Breast epithelium (tissue), 4 donors: ENCODE results near the gene STT3B. TPM values are rescaled to one million over a fixed set of nuclear protein-coding genes. Genes with fewer than 3 reads are reported as not detected.
A peak's percentile ranks its signal among the peaks of the same experiment; 100 is the strongest.

Source experiments
- DNase-seq, 2 donors: peaks; one replicate each; pipeline ENCODE4 v3.0.0-alpha.2; 2019; ENCODE audit warnings: low spot score in 2 of 2
- H3K27ac ChIP-seq, 2 donors: fragments of 200-600 bp; sonication (generic) in 1 of 2; one replicate each; pipeline ENCODE4 v1.5.1; 2016 to 2019; ENCODE audit warnings: mild to moderate bottlenecking in 1 of 2
- H3K27me3 ChIP-seq, 2 donors: fragments of 200-600 bp; sonication (generic) in 1 of 2; one replicate each; pipeline versions ENCODE4 v1.5.1 to v1.6.0; 2017 to 2019; ENCODE audit warnings: control low read depth in 1 of 2, mild to moderate bottlenecking in 1 of 2
- H3K36me3 ChIP-seq: fragments of 200-600 bp; one replicate; pipeline ENCODE4 v1.5.1; 2019
- H3K4me1 ChIP-seq, 2 donors: fragments of 200-600 bp; sonication (generic); one replicate each; pipeline ENCODE4 v1.5.1; 2016 to 2019; ENCODE audit warnings: control low read depth in 1 of 2
- H3K4me3 ChIP-seq, 3 donors: fragments of 200-600 bp; sonication (generic); 1 replicate in 2 of 3; 2 replicates in 1 of 3; pipeline ENCODE4 v1.5.1; 2016 to 2019; ENCODE audit warnings: mild to moderate bottlenecking in 3 of 3, moderate library complexity in 2 of 3
- H3K9me3 ChIP-seq, 2 donors: fragments of 200-600 bp; sonication (generic) in 1 of 2; one replicate each; pipeline ENCODE4 v1.5.1; 2016 to 2019; ENCODE audit warnings: control low read depth in 1 of 2
- POLR2A ChIP-seq: fragments of 450-650 bp; IDR thresholded peaks from one replicate; pipeline ENCODE4 v1.6.1; 2016; ENCODE audit warnings: antibody characterized with exemption, mild to moderate bottlenecking, moderate library complexity
- POLR2AphosphoS5 ChIP-seq, 3 donors: sonication (generic); formaldehyde crosslinking; IDR thresholded peaks; one replicate each; pipeline ENCODE4 v1.6.1; 2017; ENCODE audit warnings: antibody characterized with exemption in 3 of 3
- intact Hi-C: fragments of 100-400 bp; cut with DNase I; formaldehyde crosslinking; loops from one replicate; pipeline ENCODE4 v1.15.1; 2023; ENCODE audit warnings: low total_unique reads
- total RNA-seq, 3 donors: library from RNA; depleted of rRNA; stranded (reverse); fragments of >200 nt; gene quantifications; one replicate each; pipeline ENCODE4 v1.1.0, GENCODE V29; 2016
- TF ChIP-seq, protein P1 (sequence below), 3 donors: fragments of 450-650 bp; IDR thresholded peaks; one replicate each; pipeline ENCODE4 v1.5.1; 2016 to 2017; ENCODE audit warnings: antibody characterized with exemption in 3 of 3, mild to moderate bottlenecking in 3 of 3, moderate library complexity in 3 of 3

The STT3B gene
- total RNA-seq, 3 donors from 2014 or later, result 93.5 to 132 (median 109) TPM

DNA sequence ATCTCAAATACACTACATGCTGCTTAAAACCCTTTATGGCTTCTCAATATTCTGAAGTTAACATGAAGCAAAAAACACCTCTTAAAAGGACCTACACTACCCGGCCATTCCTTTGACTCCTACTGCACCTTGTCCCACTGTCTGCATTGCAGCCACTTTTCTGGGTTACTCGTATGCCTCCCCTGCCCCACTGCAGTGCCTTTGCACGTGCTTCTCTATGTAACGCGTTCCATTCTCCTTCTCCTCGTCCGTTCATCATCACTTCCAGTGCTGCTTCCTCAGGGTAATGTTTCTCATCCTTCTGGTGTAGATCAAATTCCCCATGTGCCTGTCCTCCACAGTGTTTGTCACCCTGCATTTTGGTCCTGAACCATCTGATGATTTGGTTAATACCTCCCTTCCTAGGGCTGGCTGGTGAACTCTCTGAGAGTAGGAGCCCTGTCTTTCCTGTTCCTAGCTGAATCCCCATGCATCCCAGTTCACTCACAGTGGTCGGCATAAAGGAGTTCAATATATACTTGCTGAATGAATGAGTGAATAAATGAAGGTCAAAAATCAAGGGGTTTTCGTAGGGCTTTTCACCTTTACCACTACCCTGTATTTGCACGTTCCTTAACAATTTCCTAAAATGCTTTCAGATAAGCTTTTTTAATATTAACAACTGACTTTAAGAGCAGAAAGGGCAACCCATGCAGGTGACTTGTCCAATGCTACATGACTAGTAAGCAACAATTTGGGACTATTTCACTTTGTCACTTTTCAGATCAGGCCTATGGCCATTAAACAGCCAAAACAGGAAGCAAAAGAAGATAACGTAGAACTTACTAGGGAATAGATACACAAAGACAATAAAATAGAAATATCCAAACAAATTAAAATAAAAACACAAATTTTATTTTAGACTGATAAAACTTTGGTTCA lies 2.4 kb upstream of the STT3B start:
- no peaks in the 10 kb centered on the region for H3K27me3 ChIP-seq
- TF ChIP-seq POLR2A, result no peak
- no peak for TF ChIP-seq POLR2AphosphoS5 (IDR thresholded peaks at IDR 0.05)
- TF ChIP-seq, protein P1, sequence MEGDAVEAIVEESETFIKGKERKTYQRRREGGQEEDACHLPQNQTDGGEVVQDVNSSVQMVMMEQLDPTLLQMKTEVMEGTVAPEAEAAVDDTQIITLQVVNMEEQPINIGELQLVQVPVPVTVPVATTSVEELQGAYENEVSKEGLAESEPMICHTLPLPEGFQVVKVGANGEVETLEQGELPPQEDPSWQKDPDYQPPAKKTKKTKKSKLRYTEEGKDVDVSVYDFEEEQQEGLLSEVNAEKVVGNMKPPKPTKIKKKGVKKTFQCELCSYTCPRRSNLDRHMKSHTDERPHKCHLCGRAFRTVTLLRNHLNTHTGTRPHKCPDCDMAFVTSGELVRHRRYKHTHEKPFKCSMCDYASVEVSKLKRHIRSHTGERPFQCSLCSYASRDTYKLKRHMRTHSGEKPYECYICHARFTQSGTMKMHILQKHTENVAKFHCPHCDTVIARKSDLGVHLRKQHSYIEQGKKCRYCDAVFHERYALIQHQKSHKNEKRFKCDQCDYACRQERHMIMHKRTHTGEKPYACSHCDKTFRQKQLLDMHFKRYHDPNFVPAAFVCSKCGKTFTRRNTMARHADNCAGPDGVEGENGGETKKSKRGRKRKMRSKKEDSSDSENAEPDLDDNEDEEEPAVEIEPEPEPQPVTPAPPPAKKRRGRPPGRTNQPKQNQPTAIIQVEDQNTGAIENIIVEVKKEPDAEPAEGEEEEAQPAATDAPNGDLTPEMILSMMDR (IDR thresholded peaks at IDR 0.05), result no peak
- H3K9me3 ChIP-seq, result no peaks in the 10 kb centered on the region
- H3K27ac ChIP-seq, result no peak overlapping the region
- H3K4me1 ChIP-seq, result no peaks in the 10 kb centered on the region
- no peak for DNase-seq
- intact Hi-C loops, result no loop called here
- no peaks in the 10 kb centered on the region for H3K36me3 ChIP-seq
- peak overlapping the region in 1 of 3 donors; percentile 95 for H3K4me3 ChIP-seq

DNA sequence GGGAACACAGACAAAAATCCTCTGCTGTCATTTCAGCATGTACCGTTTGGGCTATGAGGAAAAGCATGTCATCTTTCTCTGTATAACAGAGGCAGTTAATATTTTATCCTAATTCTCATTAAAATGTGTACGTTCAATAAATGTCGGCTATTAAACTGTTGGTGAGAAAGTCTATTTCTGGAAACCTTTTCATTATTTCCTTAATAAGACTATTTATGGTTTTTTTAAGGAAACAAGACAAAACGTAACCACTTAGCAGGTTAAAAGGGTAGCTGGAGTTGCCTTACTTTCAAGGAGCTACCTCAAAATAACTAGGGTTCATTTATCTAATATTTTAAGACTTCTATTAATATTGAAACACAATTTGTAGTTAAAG lies 1.8 kb upstream of the STT3B start:
- intact Hi-C loops, result no loop called here
- TF ChIP-seq POLR2A (no peak), POLR2AphosphoS5 (IDR thresholded peaks at IDR 0.05) (no peak)
- TF ChIP-seq, protein P1 (IDR thresholded peaks at IDR 0.05), result no peak
- H3K27ac ChIP-seq, result peak overlapping the region in 1 of 2 donors; percentile 98
- no peak for DNase-seq
- H3K4me1 ChIP-seq, result no peaks in the 10 kb centered on the region
- H3K27me3 ChIP-seq, result no peaks in the 10 kb centered on the region
- H3K4me3 ChIP-seq, result peak overlapping the region; percentile 85 to 95 (median 91)
- H3K36me3 ChIP-seq, result no peaks in the 10 kb centered on the region
- no peaks in the 10 kb centered on the region for H3K9me3 ChIP-seq

DNA sequence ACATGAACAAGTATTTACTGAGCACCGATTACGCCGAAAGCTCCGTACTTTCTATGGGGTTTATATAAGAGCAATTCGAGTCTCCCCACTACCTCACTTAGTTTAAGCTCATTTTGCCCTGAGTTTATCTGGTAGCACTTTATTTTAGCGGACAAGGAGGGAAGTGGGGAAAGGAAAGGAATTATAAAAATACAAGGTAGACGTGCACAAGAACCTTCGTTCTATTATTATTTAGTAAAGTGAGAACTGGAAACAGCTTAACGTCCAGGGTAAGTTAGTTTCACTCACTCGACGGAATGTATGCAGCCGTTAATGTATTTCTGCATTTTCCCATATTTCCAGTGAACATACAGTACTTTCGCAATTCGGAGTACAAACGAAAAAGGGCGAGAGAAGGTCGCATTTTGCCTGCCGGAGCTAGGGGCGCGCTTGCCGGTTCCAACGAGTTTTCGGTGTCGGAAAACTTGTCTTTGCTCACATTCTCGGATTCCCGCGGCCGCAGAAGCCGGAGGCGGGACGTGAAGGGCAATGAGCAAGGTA lies 1.2 kb upstream of the STT3B start:
- intact Hi-C loops, result no loop called here
- H3K4me1 ChIP-seq, result no peaks in the 10 kb centered on the region
- no peaks in the 10 kb centered on the region for H3K36me3 ChIP-seq
- no peaks in the 10 kb centered on the region for H3K9me3 ChIP-seq
- H3K27ac ChIP-seq, result peak overlapping the region; percentile 98
- no peak for DNase-seq
- no peaks in the 10 kb centered on the region for H3K27me3 ChIP-seq
- peak overlapping the region; percentile 85 to 95 (median 91) for H3K4me3 ChIP-seq
- TF ChIP-seq POLR2AphosphoS5 (IDR thresholded peaks at IDR 0.05) (no peak), POLR2A (no peak)
- TF ChIP-seq, protein P1 (IDR thresholded peaks at IDR 0.05), result no peak

DNA sequence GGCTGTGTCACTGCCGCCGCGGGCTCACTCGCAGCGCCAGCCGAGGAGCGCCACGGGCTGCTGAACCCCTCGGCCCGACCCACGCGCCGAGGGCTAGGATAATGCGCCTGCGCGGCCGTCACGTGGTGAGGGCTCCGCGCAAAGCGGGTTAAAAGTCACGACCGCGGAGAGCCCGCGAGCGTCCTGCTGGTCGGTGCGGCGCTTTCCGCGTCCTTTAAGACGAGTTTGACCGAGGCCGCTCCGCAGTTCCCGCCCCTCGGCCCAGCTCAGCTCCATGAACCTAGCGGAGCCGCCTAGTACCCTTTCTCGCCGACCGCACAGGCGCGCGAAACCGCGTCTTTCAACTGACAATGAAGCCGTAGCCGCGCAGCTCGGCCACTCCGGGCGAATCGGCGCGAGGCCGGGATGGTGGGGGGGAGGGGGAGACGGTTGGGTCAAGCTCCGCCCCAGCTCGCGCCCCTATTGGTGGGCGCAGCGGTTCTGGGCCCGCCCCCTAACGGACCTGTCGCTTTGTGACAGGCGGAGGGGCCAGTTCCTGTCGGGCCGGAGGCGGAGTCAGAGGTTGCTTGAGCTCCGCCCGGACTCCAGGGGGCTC lies 636 bp upstream of the STT3B start:
- DNase-seq, result peak; percentile 98 to 99
- intact Hi-C loops, result no loop called here

More for the DNA sequence above, 636 bp upstream of the STT3B start:
- TF ChIP-seq POLR2A (peak; percentile 88), POLR2AphosphoS5 (IDR thresholded peaks at IDR 0.05) (peak; percentile 89 to 97 (median 92))
- TF ChIP-seq, protein P1 (IDR thresholded peaks at IDR 0.05), result no peak
- H3K27ac ChIP-seq, result peak overlapping the region; percentile 98
- H3K36me3 ChIP-seq, result no peaks in the 10 kb centered on the region
- H3K4me1 ChIP-seq, result no peaks in the 10 kb centered on the region
- H3K4me3 ChIP-seq, result peak overlapping the region; percentile 85 to 95 (median 91)
- H3K9me3 ChIP-seq, result no peaks in the 10 kb centered on the region
- H3K27me3 ChIP-seq, result no peaks in the 10 kb centered on the region
